Ectodermal cell (in vitro differentiated cells): ENCODE measurements around the gene INPP4B.

Experiments used
- H3K27ac ChIP-seq: 2 replicates; pipeline ENCODE4 v1.7.0; 2013; ENCODE audit warnings: mild to moderate bottlenecking, low read depth, low read length; ENCODE audit not compliant: insufficient read depth, poor library complexity, severe bottlenecking
- H3K27me3 ChIP-seq: 2 replicates; pipeline ENCODE4 v1.7.0; 2013; ENCODE audit warnings: mild to moderate bottlenecking, low read length; ENCODE audit not compliant: insufficient read depth, control insufficient read depth, poor library complexity, severe bottlenecking
- H3K36me3 ChIP-seq: one replicate; pipeline ENCODE4 v1.7.0; 2013; ENCODE audit warnings: low read length; ENCODE audit not compliant: control insufficient read depth, insufficient read depth
- H3K4me1 ChIP-seq: one replicate; pipeline ENCODE4 v1.7.0; 2013; ENCODE audit warnings: low read length; ENCODE audit not compliant: control insufficient read depth, insufficient read depth
- H3K4me3 ChIP-seq: 2 replicates; pipeline ENCODE4 v1.7.0; 2013; ENCODE audit warnings: low read depth, low read length, control low read depth; ENCODE audit not compliant: insufficient read depth
- H3K9me3 ChIP-seq: 2 replicates; pipeline ENCODE4 v1.7.0; 2013; ENCODE audit warnings: mild to moderate bottlenecking, low read length, moderate library complexity; ENCODE audit not compliant: control insufficient read depth
- WGBS, 2 experiments: methylation state at CpG; one replicate each; pipeline ENCODE4 v1.1.7; 2013; ENCODE audit warnings: missing lambda C conversion rate in 2 of 2; 5-methylcytosine and 5-hydroxymethylcytosine counted together

The INPP4B gene

DNA sequence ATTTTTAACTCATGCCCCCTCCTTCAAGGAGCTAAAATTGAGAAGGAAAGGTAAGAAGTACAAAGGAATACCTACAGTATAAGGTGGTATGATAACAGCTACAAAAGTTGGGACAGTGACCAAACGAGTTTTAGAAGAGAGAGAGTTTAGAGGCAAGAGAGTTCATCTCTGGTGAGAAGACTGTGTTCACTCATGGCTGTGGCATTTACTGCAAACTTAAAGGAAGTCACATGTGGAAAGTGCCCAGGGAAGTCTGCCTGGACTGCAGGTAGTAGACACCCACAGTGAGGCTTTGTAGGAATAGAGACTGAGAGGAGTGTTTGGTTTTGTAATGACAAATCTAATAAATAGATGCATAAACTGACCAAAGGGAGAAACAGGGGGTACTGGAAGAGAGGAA lies 716.2 kb downstream of the INPP4B start:
- no peaks in the 10 kb centered on the region for H3K9me3 ChIP-seq
- no peaks in the 10 kb centered on the region for H3K27me3 ChIP-seq
- no peak overlapping the region for H3K27ac ChIP-seq
- no peaks in the 10 kb centered on the region for H3K4me1 ChIP-seq
- no peak overlapping the region for H3K4me3 ChIP-seq
- no peaks in the 10 kb centered on the region for H3K36me3 ChIP-seq
- WGBS, 2 experiments, result 86 to 89% methylated on average over 1 of the region's 1 CpG

DNA sequence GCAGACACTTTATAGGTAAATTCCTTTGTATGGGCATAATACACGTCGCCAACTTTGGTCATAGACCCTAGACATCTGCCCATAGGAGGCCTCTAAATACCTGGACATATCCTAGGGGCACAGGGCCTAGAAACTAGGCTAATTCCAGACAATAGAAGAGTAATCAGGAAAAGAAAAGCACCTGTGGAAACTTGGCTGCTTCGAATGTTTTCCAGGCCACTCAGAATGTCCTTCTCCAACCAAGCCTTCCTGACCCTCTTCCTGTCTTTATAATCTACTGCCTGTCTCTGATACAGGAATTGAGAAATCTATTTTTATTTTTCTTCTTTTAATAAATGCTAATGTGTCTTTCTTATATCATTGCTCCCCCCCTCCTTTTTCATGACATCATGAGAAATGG lies 716.6 kb downstream of the INPP4B start:
- H3K27ac ChIP-seq, result no peak overlapping the region
- no peaks in the 10 kb centered on the region for H3K9me3 ChIP-seq
- no peaks in the 10 kb centered on the region for H3K27me3 ChIP-seq
- H3K4me3 ChIP-seq, result no peak overlapping the region
- no peaks in the 10 kb centered on the region for H3K4me1 ChIP-seq
- no peaks in the 10 kb centered on the region for H3K36me3 ChIP-seq
- WGBS, 2 experiments, result 97% methylated on average over 3 of the region's 3 CpGs

DNA sequence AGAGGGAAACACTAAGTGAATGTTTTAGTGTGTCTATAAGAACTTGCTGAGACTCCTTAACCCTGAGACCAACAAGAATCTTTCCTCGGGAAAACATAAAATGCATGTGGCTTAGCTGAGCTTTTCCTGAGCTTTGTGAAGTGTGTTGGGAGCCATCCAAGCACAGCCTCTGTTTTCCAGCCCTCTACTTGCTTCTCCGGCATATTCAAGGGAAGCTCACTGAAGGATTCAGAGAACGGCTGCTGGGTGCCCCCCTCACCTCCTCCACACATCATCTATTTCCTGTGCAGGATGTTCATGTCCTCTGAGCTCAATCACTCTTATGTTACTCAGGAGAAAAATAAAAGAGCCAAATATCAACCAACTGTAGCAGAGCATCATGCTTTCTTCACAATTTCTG lies 717.6 kb downstream of the INPP4B start:
- H3K36me3 ChIP-seq, result no peaks in the 10 kb centered on the region

DNA sequence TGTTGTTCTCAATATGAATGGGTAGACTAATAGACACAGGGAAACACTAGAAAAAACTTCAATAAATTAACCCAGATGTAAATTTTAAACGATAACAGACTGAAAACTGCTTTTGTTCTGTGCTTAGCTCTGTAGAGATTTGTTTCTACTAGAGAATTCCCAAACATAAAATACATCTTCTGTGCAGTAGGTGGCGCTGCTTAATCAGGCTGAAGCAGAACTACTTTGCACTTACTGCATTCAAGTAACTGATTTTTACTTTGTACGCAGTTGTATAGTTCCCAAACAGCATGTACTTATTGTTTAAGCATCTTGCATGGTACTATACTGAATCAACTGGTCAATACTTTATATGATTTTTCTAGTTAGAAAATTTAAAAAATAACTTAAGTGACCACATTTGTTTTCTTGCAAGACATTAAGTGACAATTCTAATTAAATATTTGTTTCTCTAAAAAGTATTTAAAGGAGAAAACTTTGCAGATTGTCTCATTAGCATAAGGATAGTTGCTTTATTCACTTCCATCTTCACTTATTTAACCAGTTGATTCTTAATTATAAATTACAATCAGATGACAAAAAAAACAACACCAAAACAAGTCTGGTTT lies 719.1 kb downstream of the INPP4B start:
- Histone ChIP-seq H3K36me3 (no peaks in the 10 kb centered on the region), H3K4me1 (no peaks in the 10 kb centered on the region), H3K4me3 (no peak overlapping the region), H3K9me3 (no peaks in the 10 kb centered on the region), H3K27ac (no peak overlapping the region), H3K27me3 (no peaks in the 10 kb centered on the region)
- WGBS, 2 experiments, result 19 to 23% methylated on average over 2 to 3 of the region's 3 CpGs

More for the DNA sequence above, 717.6 kb downstream of the INPP4B start:
- H3K9me3 ChIP-seq, result no peaks in the 10 kb centered on the region
- no peaks in the 10 kb centered on the region for H3K4me1 ChIP-seq
- no peak overlapping the region for H3K4me3 ChIP-seq
- H3K27ac ChIP-seq, result no peak overlapping the region
- 89% methylated on average over 3 of the region's 3 CpGs for WGBS, 2 experiments
- H3K27me3 ChIP-seq, result no peaks in the 10 kb centered on the region

GRCh38 chr4:142124874-142125273 lies 721.2 kb downstream of the INPP4B start:
- no peak overlapping the region for H3K27ac ChIP-seq
- H3K4me3 ChIP-seq, result no peak overlapping the region
- WGBS, 2 experiments, result 91 to 93% methylated on average over 2 of the region's 2 CpGs
- H3K9me3 ChIP-seq, result no peaks in the 10 kb centered on the region
- no peaks in the 10 kb centered on the region for H3K4me1 ChIP-seq
- H3K27me3 ChIP-seq, result no peaks in the 10 kb centered on the region
- no peaks in the 10 kb centered on the region for H3K36me3 ChIP-seq

DNA sequence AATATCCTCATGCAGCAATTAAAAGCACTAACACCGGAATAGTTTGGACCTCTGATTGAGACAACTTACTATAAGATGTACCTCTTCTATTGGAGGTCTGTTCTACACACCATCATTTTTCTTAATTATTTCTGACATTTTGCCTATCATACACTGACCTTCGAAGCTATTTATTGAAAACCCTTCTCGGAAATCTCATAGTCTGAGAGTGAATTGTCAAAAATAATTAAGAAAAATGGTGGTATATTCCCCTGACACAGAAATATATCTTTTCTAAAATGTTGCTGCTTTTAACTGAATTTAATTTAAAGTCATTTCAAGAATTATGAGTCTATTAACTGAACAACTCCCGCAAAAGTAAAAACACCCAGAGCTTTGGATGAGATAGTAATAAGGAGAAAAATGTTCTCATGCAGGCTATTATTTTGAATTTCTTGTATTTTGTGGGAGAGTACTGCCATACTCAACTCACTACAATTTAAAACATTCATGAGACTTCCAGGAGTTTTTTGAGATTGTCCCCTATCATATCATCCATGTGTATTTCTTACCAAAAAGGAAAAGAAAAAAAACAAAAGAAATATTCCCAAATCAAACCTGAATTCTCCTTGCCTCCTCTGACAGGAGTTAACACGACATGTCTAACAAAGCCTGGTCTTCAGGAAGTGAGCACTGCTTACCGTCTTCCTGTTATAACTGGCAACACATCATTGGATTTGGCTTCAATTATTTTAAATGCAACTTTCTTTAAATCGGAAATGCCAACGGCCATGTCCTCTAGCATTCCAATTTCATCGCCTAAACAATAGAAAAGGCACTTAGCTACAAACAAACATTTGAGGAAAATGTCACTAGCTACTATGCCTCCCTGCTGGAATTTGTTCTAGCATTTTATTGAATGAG lies 724.4 kb downstream of the INPP4B start:
- 92 to 95% methylated on average over 6 to 8 of the region's 9 CpGs for whole genome bisulfite sequencing, 2 experiments
- Histone ChIP-seq H3K4me3 (no peak overlapping the region), H3K27me3 (no peaks in the 10 kb centered on the region), H3K36me3 (no peaks in the 10 kb centered on the region), H3K27ac (no peak overlapping the region), H3K9me3 (no peaks in the 10 kb centered on the region), H3K4me1 (no peaks in the 10 kb centered on the region)

DNA sequence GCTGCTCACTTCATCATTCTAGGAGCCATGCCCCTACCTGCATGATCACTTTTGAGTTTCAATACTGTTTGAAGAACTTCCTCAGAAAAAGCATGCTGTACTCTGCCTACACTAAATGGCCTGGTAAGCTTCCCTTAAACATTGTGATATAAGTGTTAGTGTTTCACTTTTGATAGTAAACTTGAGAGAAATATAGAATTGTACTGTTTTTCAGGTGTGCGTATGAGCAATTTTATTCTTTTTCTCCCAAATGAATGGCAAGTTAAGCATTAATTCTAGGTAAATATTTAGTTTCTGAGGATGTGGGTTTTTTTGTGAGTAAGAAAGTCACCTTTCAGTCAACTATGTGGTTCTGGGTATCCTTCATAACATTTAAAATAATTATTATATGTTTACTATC lies 725.2 kb downstream of the INPP4B start:
- H3K9me3 ChIP-seq, result no peaks in the 10 kb centered on the region
- H3K36me3 ChIP-seq, result no peaks in the 10 kb centered on the region
- no peak overlapping the region for H3K4me3 ChIP-seq
- no peak overlapping the region for H3K27ac ChIP-seq
- no peaks in the 10 kb centered on the region for H3K27me3 ChIP-seq
- WGBS, 2 experiments, result 100% methylated on average over 1 of the region's 1 CpG
- H3K4me1 ChIP-seq, result no peaks in the 10 kb centered on the region

DNA sequence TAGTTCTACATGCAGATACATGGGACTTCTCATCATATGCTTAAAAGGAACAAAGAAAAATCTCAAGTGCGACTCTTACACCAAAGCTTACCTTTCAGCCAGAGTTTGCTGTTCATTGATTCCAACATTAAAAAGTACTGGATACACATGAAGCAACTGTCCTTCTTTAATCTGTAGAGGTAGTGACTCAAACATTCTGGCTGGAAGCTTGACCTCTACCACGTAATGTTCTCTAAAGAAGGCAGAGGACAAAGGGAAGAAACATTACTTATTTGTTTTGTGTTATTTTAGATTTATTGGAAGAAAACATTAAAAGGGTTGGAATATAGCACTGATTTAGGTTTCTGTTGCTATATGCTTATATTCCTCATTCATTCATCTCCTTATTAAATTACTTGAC lies 733.6 kb downstream of the INPP4B start:
- no peak overlapping the region for H3K4me3 ChIP-seq
- no peaks in the 10 kb centered on the region for H3K4me1 ChIP-seq
- H3K27ac ChIP-seq, result no peak overlapping the region
- no peaks in the 10 kb centered on the region for H3K9me3 ChIP-seq
- 95 to 97% methylated on average over 2 of the region's 2 CpGs for WGBS, 2 experiments
- H3K27me3 ChIP-seq, result no peaks in the 10 kb centered on the region
- no peaks in the 10 kb centered on the region for H3K36me3 ChIP-seq

DNA sequence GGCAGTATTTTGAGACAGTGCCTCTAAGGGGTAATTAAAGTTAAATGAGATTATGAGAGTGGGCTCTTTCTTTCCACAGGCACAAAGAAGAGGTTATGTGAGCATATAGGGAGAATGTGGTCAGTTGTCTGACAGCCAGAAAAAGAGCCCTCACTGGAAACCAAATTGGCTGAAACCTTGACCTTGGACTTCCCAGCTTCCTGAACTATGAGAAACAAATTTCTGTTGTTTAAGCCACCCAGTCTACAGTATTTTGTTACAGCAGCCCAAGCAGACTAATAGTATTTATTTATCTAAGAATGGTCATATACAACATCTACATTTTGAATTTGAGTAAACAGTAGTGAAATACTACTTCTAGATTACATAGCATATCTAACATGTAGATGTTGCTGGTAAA lies 736.0 kb downstream of the INPP4B start:
- H3K36me3 ChIP-seq, result no peaks in the 10 kb centered on the region
- no peak overlapping the region for H3K27ac ChIP-seq

GRCh38 chr4:142104041-142104440 lies 742.1 kb downstream of the INPP4B start:
- no peaks in the 10 kb centered on the region for H3K4me1 ChIP-seq
- no peak overlapping the region for H3K27ac ChIP-seq
- H3K9me3 ChIP-seq, result no peaks in the 10 kb centered on the region
- no peaks in the 10 kb centered on the region for H3K36me3 ChIP-seq
- no peaks in the 10 kb centered on the region for H3K27me3 ChIP-seq
- no peak overlapping the region for H3K4me3 ChIP-seq
- 95 to 100% methylated on average over 1 to 4 of the region's 4 CpGs for WGBS, 2 experiments

More for the DNA sequence above, 736.0 kb downstream of the INPP4B start:
- H3K4me1 ChIP-seq, result no peaks in the 10 kb centered on the region
- H3K9me3 ChIP-seq, result no peaks in the 10 kb centered on the region
- no peak overlapping the region for H3K4me3 ChIP-seq
- H3K27me3 ChIP-seq, result no peaks in the 10 kb centered on the region
